Neuronal stem cell (in vitro differentiated cells): ENCODE measurements around the gene MYOCD.

ENCODE experiments used
- DNase-seq: peaks from one replicate; pipeline ENCODE4 v3.0.0-alpha.2; 2013; ENCODE audit warnings: low spot score
- H2AFZ ChIP-seq: one replicate; pipeline ENCODE4 v1.6.1; 2013; ENCODE audit warnings: mild to moderate bottlenecking, low read length, inconsistent platforms
- H2AK5ac ChIP-seq: 2 replicates; pipeline ENCODE4 v1.6.1; 2013; ENCODE audit warnings: low read depth, mild to moderate bottlenecking, inconsistent platforms, low read length, moderate library complexity, mixed read lengths
- H2BK120ac ChIP-seq: 2 replicates; pipeline ENCODE4 v1.6.1; 2013; ENCODE audit warnings: low read depth, mild to moderate bottlenecking, inconsistent platforms, low read length, moderate library complexity, mixed read lengths
- H2BK12ac ChIP-seq: one replicate; pipeline ENCODE4 v1.6.1; 2013; ENCODE audit warnings: low read length, inconsistent platforms
- H2BK15ac ChIP-seq: 2 replicates; pipeline ENCODE4 v1.6.1; 2013; ENCODE audit warnings: mild to moderate bottlenecking, low read length, inconsistent platforms, mixed read lengths
- H2BK5ac ChIP-seq: one replicate; pipeline ENCODE4 v1.6.1; 2013; ENCODE audit warnings: inconsistent platforms, mild to moderate bottlenecking, low read length, moderate library complexity
- H3K14ac ChIP-seq: one replicate; pipeline ENCODE4 v1.6.1; 2013; ENCODE audit warnings: low read length, inconsistent platforms
- H3K18ac ChIP-seq: 2 replicates; pipeline ENCODE4 v1.6.1; 2013; ENCODE audit warnings: low read length, inconsistent platforms
- H3K23ac ChIP-seq: 2 replicates; pipeline ENCODE4 v1.6.1; 2013; ENCODE audit warnings: low read depth, mild to moderate bottlenecking, mixed read lengths, low read length, inconsistent platforms; ENCODE audit not compliant: poor library complexity
- H3K27ac ChIP-seq: replicated peaks from 3 replicates; pipeline ENCODE4 v1.5.1; 2013; ENCODE audit warnings: low read length, inconsistent platforms
- H3K27me3 ChIP-seq, 3 experiments: 2 replicates each; pipeline ENCODE4 v1.6.1; 2013; ENCODE audit warnings: low read length in 3 of 3, mild to moderate bottlenecking in 2 of 3, inconsistent platforms in 1 of 3, low read depth in 1 of 3, mixed read lengths in 1 of 3, moderate library complexity in 1 of 3; ENCODE audit not compliant: control insufficient read depth in 3 of 3, insufficient read depth in 3 of 3
- H3K36me3 ChIP-seq, 2 donors: replicated peaks in 1 of 2; 2 replicates each; pipeline ENCODE4 v1.6.1; 2013; ENCODE audit warnings: low read length in 2 of 2; ENCODE audit not compliant: control insufficient read depth in 2 of 2, insufficient read depth in 2 of 2
- H3K4ac ChIP-seq: 2 replicates; pipeline ENCODE4 v1.6.1; 2013; ENCODE audit warnings: inconsistent platforms, mild to moderate bottlenecking, low read length, moderate library complexity
- H3K4me1 ChIP-seq, 2 donors: 1 replicate in 1 of 2; 2 replicates in 1 of 2; pipeline ENCODE4 v1.6.1; 2013; ENCODE audit warnings: low read length in 2 of 2, low read depth in 1 of 2; ENCODE audit not compliant: control insufficient read depth in 2 of 2, insufficient read depth in 1 of 2
- H3K4me2 ChIP-seq: one replicate; pipeline ENCODE4 v1.6.1; 2013; ENCODE audit warnings: mild to moderate bottlenecking, low read length, inconsistent platforms; ENCODE audit not compliant: insufficient read depth, poor library complexity, severe bottlenecking
- H3K4me3 ChIP-seq, 2 donors: 2 replicates each; pipeline ENCODE4 v1.5.1; 2013; ENCODE audit warnings: low read length in 2 of 2, mild to moderate bottlenecking in 2 of 2, inconsistent platforms in 1 of 2, moderate library complexity in 1 of 2
- H3K79me1 ChIP-seq: one replicate; pipeline ENCODE4 v1.6.1; 2013; ENCODE audit warnings: low read depth, mild to moderate bottlenecking, inconsistent platforms, low read length, moderate library complexity
- H3K9ac ChIP-seq: one replicate; pipeline ENCODE4 v1.6.1; 2013; ENCODE audit warnings: mild to moderate bottlenecking, low read depth, low read length, inconsistent platforms; ENCODE audit not compliant: poor library complexity
- H3K9me3 ChIP-seq, 2 donors: replicated peaks in 1 of 2; 2 replicates each; pipeline versions ENCODE3 to v1.6.1; 2013; ENCODE audit warnings: low read length in 2 of 2, mild to moderate bottlenecking in 2 of 2, inconsistent platforms in 1 of 2, low read depth in 1 of 2, mixed read lengths in 1 of 2, moderate library complexity in 1 of 2; ENCODE audit not compliant: control insufficient read depth in 2 of 2, insufficient read depth in 1 of 2
- H4K8ac ChIP-seq: one replicate; pipeline ENCODE4 v1.6.1; 2013; ENCODE audit warnings: low read depth, mild to moderate bottlenecking, inconsistent platforms, low read length, moderate library complexity
- H4K91ac ChIP-seq: one replicate; pipeline ENCODE4 v1.6.1; 2013; ENCODE audit warnings: low read length, low read depth, mild to moderate bottlenecking, inconsistent platforms; ENCODE audit not compliant: poor library complexity
- WGBS, 2 donors: extraction: QIAGEN DNeasy Blood & Tissue Kit; methylation state at CpG; one replicate each; pipeline ENCODE4 v1.1.7; 2013; ENCODE audit warnings: missing lambda C conversion rate in 2 of 2, mixed read lengths in 1 of 2; ENCODE audit not compliant: insufficient read length in 2 of 2, insufficient replicate concordance in 1 of 2; ENCODE audit errors: extremely low coverage in 2 of 2; 5-methylcytosine and 5-hydroxymethylcytosine counted together

Gene MYOCD

DNA sequence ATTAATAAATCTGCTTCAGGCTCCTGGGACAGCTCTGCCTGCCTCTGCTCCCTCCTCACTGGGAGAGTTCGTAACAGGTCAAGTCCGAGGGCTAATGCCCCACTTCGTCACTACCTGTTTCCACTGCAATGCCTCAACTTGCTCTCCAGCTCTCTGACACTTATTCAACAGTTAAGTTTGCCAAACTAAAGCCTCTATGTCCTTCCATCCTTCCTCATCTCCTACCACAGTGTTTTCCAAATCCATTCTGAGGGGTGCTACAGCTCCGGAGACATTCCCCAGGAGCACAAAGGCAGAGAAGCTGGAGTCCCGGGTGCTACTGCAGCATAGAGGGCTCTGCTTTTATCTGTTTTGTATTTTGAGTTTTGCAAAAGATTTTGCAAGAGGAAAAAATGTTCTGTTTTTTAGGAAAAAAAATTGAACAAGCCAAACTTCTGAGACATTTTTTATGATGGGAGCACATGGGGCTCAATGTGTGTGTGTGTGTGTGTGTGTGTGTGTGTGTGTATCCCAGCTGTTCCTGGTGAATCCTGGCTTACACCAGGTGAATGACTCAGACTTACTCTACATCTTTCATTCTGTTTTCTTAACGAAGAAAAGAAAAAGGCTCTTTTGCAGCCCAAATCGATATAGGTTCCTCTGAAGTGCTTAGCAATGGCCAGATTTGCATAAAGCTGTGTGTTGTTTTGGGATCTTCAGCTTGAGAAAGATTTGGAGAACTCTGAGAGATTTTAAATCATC, 46.1 kb upstream of the MYOCD start:
- Histone ChIP-seq H3K14ac (no peak overlapping the region), H3K4ac (no peak overlapping the region), H2BK120ac (no peak overlapping the region), H3K4me2 (no peak overlapping the region), H2BK15ac (no peak overlapping the region), H4K91ac (no peak overlapping the region), H3K27ac (no peak overlapping the region), H3K4me1 (no peaks in the 10 kb centered on the region), H2BK12ac (no peak overlapping the region), H3K9me3 (no peaks in the 10 kb centered on the region), H3K4me3 (no peak overlapping the region), H2AFZ (peak overlapping the region; percentile 40), H3K36me3 (no peaks in the 10 kb centered on the region), H3K18ac (no peak overlapping the region), H4K8ac (no peak overlapping the region), H3K23ac (no peak overlapping the region), H3K27me3 (no peaks in the 10 kb centered on the region), H2AK5ac (no peak overlapping the region), H3K9ac (no peak overlapping the region), H2BK5ac (no peak overlapping the region), H3K79me1 (no peaks in the 10 kb centered on the region)
- WGBS, 2 donors = no CpG with 5 or more reads among the region's 7 CpGs
- no peak for DNase-seq

DNA sequence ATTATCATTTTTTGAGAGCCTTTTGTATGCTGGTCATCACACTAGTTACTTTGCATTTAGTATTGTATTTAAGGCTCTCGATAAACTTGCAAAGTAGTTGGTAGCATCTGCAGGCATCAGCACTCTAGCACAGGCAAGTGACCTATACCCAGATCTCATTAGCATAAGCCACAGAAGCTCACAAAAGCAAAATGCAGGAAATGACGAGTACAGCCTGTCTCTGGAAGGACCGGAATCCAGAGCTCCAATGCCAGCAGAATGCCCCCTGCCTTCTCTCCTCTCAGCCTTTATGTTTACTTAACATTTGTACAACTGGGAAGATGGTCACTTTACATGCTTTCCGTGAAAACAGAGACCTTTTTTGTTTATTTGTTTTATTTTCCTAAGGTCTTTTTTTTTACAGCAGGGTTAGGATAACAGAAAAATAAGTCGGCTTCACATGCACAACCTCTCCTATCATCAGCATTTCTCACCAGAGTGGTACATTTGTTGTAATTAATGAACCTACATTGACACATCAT, 45.4 kb upstream of the MYOCD start:
- DNase-seq = no peak
- no peak overlapping the region for H2AK5ac ChIP-seq
- H2BK12ac ChIP-seq = no peak overlapping the region
- no peaks in the 10 kb centered on the region for H3K4me1 ChIP-seq
- no peak overlapping the region for H4K91ac ChIP-seq
- no peak overlapping the region for H3K18ac ChIP-seq
- H4K8ac ChIP-seq = no peak overlapping the region
- H3K27me3 ChIP-seq = no peaks in the 10 kb centered on the region
- no peak overlapping the region for H3K23ac ChIP-seq
- no CpG with 5 or more reads among the region's 5 CpGs for WGBS, 2 donors
- H2BK15ac ChIP-seq = no peak overlapping the region
- H3K79me1 ChIP-seq = no peaks in the 10 kb centered on the region
- no peak overlapping the region for H3K4me2 ChIP-seq
- H2BK120ac ChIP-seq = no peak overlapping the region
- H3K4ac ChIP-seq = no peak overlapping the region
- no peak overlapping the region for H3K9ac ChIP-seq
- H3K4me3 ChIP-seq = no peak overlapping the region
- H2AFZ ChIP-seq = peak overlapping the region; percentile 21
- no peak overlapping the region for H3K27ac ChIP-seq
- H3K14ac ChIP-seq = no peak overlapping the region
- H3K9me3 ChIP-seq = no peaks in the 10 kb centered on the region
- H2BK5ac ChIP-seq = no peak overlapping the region
- H3K36me3 ChIP-seq = no peaks in the 10 kb centered on the region

DNA sequence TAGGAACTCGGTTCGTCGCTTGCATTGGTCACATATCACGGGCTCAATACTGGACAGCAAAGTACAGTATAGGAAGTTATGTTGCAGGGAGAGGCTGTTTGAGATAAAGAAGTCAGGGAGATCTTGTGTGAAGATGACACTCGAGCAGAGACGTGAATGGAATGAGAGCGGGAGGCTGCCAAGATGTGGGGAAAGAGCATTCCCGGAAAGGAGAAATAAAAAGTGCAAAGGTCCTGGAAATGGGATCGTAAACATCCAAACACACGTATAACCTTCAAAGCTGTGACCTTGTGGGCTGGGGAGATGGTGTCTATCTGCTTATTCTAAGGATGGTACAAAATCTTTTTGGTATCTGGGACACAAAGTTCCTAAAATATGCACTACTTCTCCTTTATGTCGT, 43.0 kb upstream of the MYOCD start:
- Histone ChIP-seq H3K4me1 (no peaks in the 10 kb centered on the region), H2BK120ac (no peak overlapping the region), H3K9ac (no peak overlapping the region), H3K36me3 (no peaks in the 10 kb centered on the region), H3K18ac (no peak overlapping the region), H2BK12ac (no peak overlapping the region), H2AK5ac (no peak overlapping the region), H3K79me1 (no peaks in the 10 kb centered on the region), H3K4me2 (no peak overlapping the region), H4K91ac (no peak overlapping the region), H3K9me3 (no peaks in the 10 kb centered on the region), H3K4ac (no peak overlapping the region), H3K27ac (no peak overlapping the region), H2BK15ac (no peak overlapping the region), H2AFZ (no peak overlapping the region), H3K4me3 (no peak overlapping the region), H3K27me3 (no peaks in the 10 kb centered on the region), H4K8ac (no peak overlapping the region), H3K14ac (no peak overlapping the region), H2BK5ac (no peak overlapping the region), H3K23ac (no peak overlapping the region)
- DNase-seq = no peak
- no CpG with 5 or more reads among the region's 11 CpGs for WGBS, 2 donors

DNA sequence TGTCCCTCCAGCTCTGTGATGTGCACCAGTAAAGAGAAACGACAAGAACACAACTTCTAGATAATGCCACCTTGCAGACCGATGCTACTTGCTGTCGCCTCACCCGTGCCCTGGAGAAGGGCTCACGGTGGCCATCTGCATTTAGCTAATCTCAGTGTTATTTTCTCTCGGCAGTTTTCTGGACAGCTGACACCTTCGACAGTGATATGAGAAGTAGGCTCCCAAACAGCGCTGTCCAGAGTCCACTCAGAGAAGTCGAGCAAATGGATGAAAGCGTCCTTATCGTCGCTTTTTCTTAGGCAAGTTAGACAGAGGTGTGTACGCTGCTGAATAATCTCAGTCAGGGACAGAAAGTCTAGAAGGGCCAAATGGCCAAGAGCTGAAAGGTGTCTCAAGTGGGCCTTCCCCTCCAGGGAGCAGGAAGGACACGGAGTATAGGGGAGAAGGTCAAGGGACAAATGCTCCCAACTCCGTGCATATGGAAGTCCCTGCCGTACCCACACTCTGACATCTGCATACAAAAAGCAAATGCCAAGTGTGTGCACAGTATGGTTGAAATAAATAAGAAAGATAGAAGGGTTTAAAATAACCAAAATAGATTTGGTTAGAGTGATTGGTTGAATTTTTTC, 42.4 kb upstream of the MYOCD start:
- Histone ChIP-seq H3K27me3 (no peaks in the 10 kb centered on the region), H4K91ac (no peak overlapping the region), H2BK12ac (no peak overlapping the region), H2AK5ac (no peak overlapping the region), H3K18ac (no peak overlapping the region), H3K4me2 (no peak overlapping the region), H2BK15ac (no peak overlapping the region), H2BK5ac (no peak overlapping the region), H3K14ac (no peak overlapping the region), H3K9me3 (no peaks in the 10 kb centered on the region), H3K23ac (no peak overlapping the region), H3K4me1 (no peaks in the 10 kb centered on the region), H3K79me1 (no peaks in the 10 kb centered on the region), H3K36me3 (no peaks in the 10 kb centered on the region), H4K8ac (no peak overlapping the region), H2BK120ac (no peak overlapping the region), H2AFZ (no peak overlapping the region), H3K27ac (no peak overlapping the region), H3K4me3 (no peak overlapping the region), H3K4ac (no peak overlapping the region), H3K9ac (no peak overlapping the region)
- no CpG with 5 or more reads among the region's 16 CpGs for WGBS, 2 donors
- DNase-seq = no peak
